OCI-LY1 (cell line): ENCODE data around the gene PLD1.

Experiments used
- H2AFZ ChIP-seq: fragments of 200-600 bp; sonication (generic), shearing (Covaris generic); 2 replicates; pipeline ENCODE4 v1.6.0; 2014; ENCODE audit warnings: antibody characterized with exemption, mild to moderate bottlenecking, low read length
- H3F3A ChIP-seq: fragments of 200-600 bp; sonication (generic), shearing (Covaris generic); 2 replicates; pipeline ENCODE4 v1.6.0; 2014; ENCODE audit warnings: mild to moderate bottlenecking, antibody characterized with exemption, low read length, moderate library complexity; ENCODE audit not compliant: insufficient read depth
- H3K27ac ChIP-seq: fragments of 200-600 bp; sonication (generic); 2 replicates; pipeline ENCODE4 v1.5.1; 2014; ENCODE audit warnings: low read length, mixed run types, mild to moderate bottlenecking, low read depth; ENCODE audit not compliant: poor library complexity, severe bottlenecking
- H3K27me3 ChIP-seq: fragments of 200-600 bp; sonication (generic); 2 replicates; pipeline ENCODE4 v1.6.0; 2014; ENCODE audit warnings: antibody characterized with exemption, mild to moderate bottlenecking, low read length, moderate library complexity; ENCODE audit not compliant: insufficient read depth
- H3K36me3 ChIP-seq: fragments of 200-600 bp; sonication (generic); 2 replicates; pipeline ENCODE4 v1.6.1; 2014; ENCODE audit warnings: mild to moderate bottlenecking, antibody characterized with exemption, low read length, moderate library complexity, mixed read lengths; ENCODE audit not compliant: insufficient read depth
- H3K4me1 ChIP-seq: fragments of 200-600 bp; sonication (generic); 2 replicates; pipeline ENCODE4 v1.5.1; 2014; ENCODE audit warnings: mild to moderate bottlenecking, low read length, moderate library complexity; ENCODE audit not compliant: insufficient read depth, severe bottlenecking
- H3K4me2 ChIP-seq: fragments of 200-600 bp; sonication (generic), shearing (Covaris generic); 2 replicates; pipeline ENCODE4 v1.6.1; 2014; ENCODE audit warnings: low read length
- H3K4me3 ChIP-seq: fragments of 200-600 bp; sonication (generic); 2 replicates; pipeline ENCODE4 v1.5.1; 2014; ENCODE audit warnings: low read length, low read depth, mild to moderate bottlenecking, mixed read lengths; ENCODE audit not compliant: poor library complexity, severe bottlenecking
- H3K79me2 ChIP-seq: fragments of 200-600 bp; shearing (Covaris generic); 2 replicates; pipeline ENCODE4 v1.6.1; 2016; ENCODE audit warnings: mixed run types, low read length, mixed read lengths; ENCODE audit not compliant: insufficient read depth
- H3K9ac ChIP-seq: fragments of 200-600 bp; sonication (generic), shearing (Covaris generic); 2 replicates; pipeline ENCODE4 v1.6.1; 2014; ENCODE audit warnings: mild to moderate bottlenecking, low read length, mixed read lengths
- H3K9me2 ChIP-seq: fragments of 200-600 bp; sonication (generic), shearing (Covaris generic); 2 replicates; pipeline ENCODE4 v1.6.1; 2014; ENCODE audit warnings: low read depth, mild to moderate bottlenecking, low read length, mixed read lengths
- H3K9me3 ChIP-seq: fragments of 200-600 bp; shearing (Covaris generic); 2 replicates; pipeline ENCODE4 v1.6.1; 2014; ENCODE audit warnings: low read length, mixed read lengths
- H4K20me1 ChIP-seq: fragments of 200-600 bp; sonication (generic), shearing (Covaris generic); 2 replicates; pipeline ENCODE4 v1.6.0; 2016; ENCODE audit warnings: mild to moderate bottlenecking, low read length; ENCODE audit not compliant: insufficient read depth
- CTCF ChIP-seq: fragments of 200-600 bp; sonication (generic), shearing (Covaris generic); IDR thresholded peaks from 2 replicates; pipeline ENCODE4 v1.5.1; 2017; ENCODE audit warnings: mild to moderate bottlenecking, antibody characterized with exemption, low read length, moderate library complexity, mixed read lengths
- EZH2 ChIP-seq: fragments of 200-600 bp; sonication (generic), shearing (Covaris generic); IDR thresholded peaks from 2 replicates; pipeline ENCODE4 v1.8.0; 2017; ENCODE audit warnings: borderline replicate concordance, mixed run types, mild to moderate bottlenecking, antibody characterized with exemption, low read length, moderate library complexity, mixed read lengths

The PLD1 gene

GRCh38 chr3:171556574-171557145, 253.6 kb downstream of the PLD1 start:
- H4K20me1 ChIP-seq = no peaks in the 10 kb centered on the region
- no peak overlapping the region for H3K9ac ChIP-seq
- no peaks in the 10 kb centered on the region for H3K79me2 ChIP-seq
- no peaks in the 10 kb centered on the region for H3K9me2 ChIP-seq
- no peaks in the 10 kb centered on the region for H3F3A ChIP-seq
- no peak overlapping the region for H3K27ac ChIP-seq
- no peak for TF ChIP-seq CTCF
- TF ChIP-seq EZH2 = no peak
- H3K4me1 ChIP-seq = no peaks in the 10 kb centered on the region
- no peaks in the 10 kb centered on the region for H3K36me3 ChIP-seq
- H3K27me3 ChIP-seq = no peaks in the 10 kb centered on the region
- no peak overlapping the region for H3K4me2 ChIP-seq
- no peak overlapping the region for H3K4me3 ChIP-seq
- no peaks in the 10 kb centered on the region for H3K9me3 ChIP-seq
- no peak overlapping the region for H2AFZ ChIP-seq

- no peaks in the 10 kb centered on the region for H3K9me2 ChIP-seq
- H3K27me3 ChIP-seq = no peaks in the 10 kb centered on the region
- H3K79me2 ChIP-seq = no peaks in the 10 kb centered on the region
- no peaks in the 10 kb centered on the region for H3K4me1 ChIP-seq
- H3F3A ChIP-seq = no peaks in the 10 kb centered on the region
- no peaks in the 10 kb centered on the region for H3K9me3 ChIP-seq
- H3K36me3 ChIP-seq = no peaks in the 10 kb centered on the region
- no peaks in the 10 kb centered on the region for H4K20me1 ChIP-seq
- H3K4me2 ChIP-seq = no peak overlapping the region
- H2AFZ ChIP-seq = no peak overlapping the region
- no peak for TF ChIP-seq CTCF
- TF ChIP-seq EZH2 = no peak
- H3K27ac ChIP-seq = no peak overlapping the region
- no peak overlapping the region for H3K9ac ChIP-seq
- no peak overlapping the region for H3K4me3 ChIP-seq
These were observed 254.1 kb downstream of the PLD1 start for GRCh38 chr3:171556148-171556547.

- H3K9me3 ChIP-seq = no peaks in the 10 kb centered on the region
- H3K36me3 ChIP-seq = no peaks in the 10 kb centered on the region
- H3K27ac ChIP-seq = no peak overlapping the region
- no peak overlapping the region for H3K4me3 ChIP-seq
- H3K4me1 ChIP-seq = no peaks in the 10 kb centered on the region
- no peaks in the 10 kb centered on the region for H3K27me3 ChIP-seq
- no peaks in the 10 kb centered on the region for H4K20me1 ChIP-seq
- no peaks in the 10 kb centered on the region for H3K9me2 ChIP-seq
- H3K4me2 ChIP-seq = no peak overlapping the region
- TF ChIP-seq EZH2 (no peak), CTCF (no peak)
- H2AFZ ChIP-seq = no peak overlapping the region
- H3F3A ChIP-seq = no peaks in the 10 kb centered on the region
- no peak overlapping the region for H3K9ac ChIP-seq
- H3K79me2 ChIP-seq = no peaks in the 10 kb centered on the region
These were observed 257.2 kb downstream of the PLD1 start for GRCh38 chr3:171553086-171553485.
